Lower leg skin (tissue), 4 donors: ENCODE data around the gene NEDD4L. TPM values are rescaled to one million over a fixed set of nuclear protein-coding genes. Genes with fewer than 3 reads are reported as not detected.

Experiments used
- DNase-seq, 2 donors: peaks; one replicate each; pipeline ENCODE4 v3.0.0-alpha.2; 2019; ENCODE audit warnings: low spot score in 2 of 2
- H3K4me3 ChIP-seq: fragments of 200-600 bp; sonication (generic); 2 replicates; pipeline ENCODE4 v1.5.1; 2017; ENCODE audit warnings: mild to moderate bottlenecking, low read depth; ENCODE audit not compliant: poor library complexity, severe bottlenecking
- CTCF ChIP-seq, 3 donors: fragments of 450-650 bp; IDR thresholded peaks; one replicate each; pipeline ENCODE4 v1.5.1; 2016; ENCODE audit warnings: antibody characterized with exemption in 3 of 3, mild to moderate bottlenecking in 3 of 3, moderate library complexity in 2 of 3
- POLR2A ChIP-seq, 2 donors: fragments of 450-650 bp; IDR thresholded peaks; one replicate each; pipeline ENCODE4 v1.6.1; 2016 to 2017; ENCODE audit warnings: antibody characterized with exemption in 2 of 2, mild to moderate bottlenecking in 1 of 2, moderate library complexity in 1 of 2
- WGBS, 2 donors: methylation state at CpG; one replicate each; pipeline ENCODE4 v1.1.5; 2018; 5-methylcytosine and 5-hydroxymethylcytosine counted together
- intact Hi-C: fragments of 100-400 bp; cut with DNase I; formaldehyde crosslinking; loops from one replicate; pipeline ENCODE4 v1.15.0; 2023; ENCODE audit warnings: low total_unique reads
- total RNA-seq, 4 donors: library from RNA; depleted of rRNA; stranded (reverse); fragments of >200 nt; gene quantifications; one replicate each; pipeline ENCODE4 v1.1.0, GENCODE V29; 2016

Gene NEDD4L
- total RNA-seq, 4 donors from 2014 or later, result 22.9 to 127 (median 35.0) TPM

GRCh38 chr18:58256316-58257080 lies 212.5 kb downstream of the NEDD4L start:
- WGBS, 2 donors, result 96 to 98% methylated on average over 35 to 38 of the region's 39 CpGs

GRCh38 chr18:58257461-58257860 lies 213.4 kb downstream of the NEDD4L start:
- DNase-seq, result no peak
- no peak overlapping the region for H3K4me3 ChIP-seq
- intact Hi-C loops, result no loop called here
- WGBS, 2 donors, result 74 to 80% methylated on average over 9 of the region's 9 CpGs
- TF ChIP-seq CTCF (IDR thresholded peaks at IDR 0.05), result no peak
- no peak for TF ChIP-seq POLR2A (IDR thresholded peaks at IDR 0.05)

More at GRCh38 chr18:58256316-58257080, 212.5 kb downstream of the NEDD4L start:
- no peak overlapping the region for H3K4me3 ChIP-seq
- TF ChIP-seq POLR2A (IDR thresholded peaks at IDR 0.05), result no peak
- TF ChIP-seq CTCF (IDR thresholded peaks at IDR 0.05), result no peak
- intact Hi-C loops, result no loop called here
- no peak for DNase-seq

GRCh38 chr18:58258692-58259342 lies 214.8 kb downstream of the NEDD4L start:
- intact Hi-C loops, result no loop called here
- H3K4me3 ChIP-seq, result no peak overlapping the region
- TF ChIP-seq POLR2A (IDR thresholded peaks at IDR 0.05) (no peak), CTCF (IDR thresholded peaks at IDR 0.05) (no peak)
- 93 to 95% methylated on average over 11 of the region's 11 CpGs for WGBS, 2 donors
- DNase-seq, result no peak

- TF ChIP-seq POLR2A (IDR thresholded peaks at IDR 0.05) (no peak), CTCF (IDR thresholded peaks at IDR 0.05) (no peak)
- no peak overlapping the region for H3K4me3 ChIP-seq
- no peak for DNase-seq
- intact Hi-C loops, result no loop called here
- WGBS, 2 donors, result 32 to 39% methylated on average over 7 of the region's 7 CpGs
These were observed 219.3 kb downstream of the NEDD4L start for GRCh38 chr18:58263055-58263957.

- DNase-seq, result no peak
- no peak overlapping the region for H3K4me3 ChIP-seq
- intact Hi-C loops, result no loop called here
- TF ChIP-seq CTCF (IDR thresholded peaks at IDR 0.05) (no peak), POLR2A (IDR thresholded peaks at IDR 0.05) (no peak)
- WGBS, 2 donors, result 87 to 88% methylated on average over 5 of the region's 5 CpGs
These were observed 220.0 kb downstream of the NEDD4L start for GRCh38 chr18:58264075-58264474.
